Endothelial cell of umbilical vein (primary cell): Measurements from ENCODE around the gene WNT16. TPM values are rescaled to one million over a fixed set of nuclear protein-coding genes. Genes with fewer than 3 reads are reported as not detected.

Experiments used
- BruUV-seq: library from RNA; stranded (reverse); fragments of 400-500 nt; replicated peaks from 2 replicates; lab custom pipeline; 2021; lab: Mats Ljungman, UMichigan
- CTCF ChIA-PET: fragments of 300-600, 350-600 bp; sonication (Branson Sonifier 250); formaldehyde crosslinking; loops from one replicate; lab custom pipeline; 2021; ENCODE audit warnings: antibody characterized with exemption, inconsistent platforms; lab: Charles Lee
- POLR2A ChIA-PET: fragments of 300-600, 350-600 bp; sonication (Branson Sonifier 250); formaldehyde crosslinking; loops from one replicate; lab custom pipeline; 2021; ENCODE audit warnings: antibody characterized with exemption, inconsistent platforms; lab: Charles Lee
- DNase-seq: peaks from one replicate; pipeline ENCODE4 v3.0.0-alpha.2; 2011; ENCODE audit warnings: low read depth, low spot score
- FAIRE-seq: peaks from 2 replicates; lab custom pipeline; 2011; peaks lifted over from hg19 to GRCh38; lab: Jason Lieb, UNC
- H2AFZ ChIP-seq: 2 replicates; pipeline ENCODE4 v1.6.0; 2012; ENCODE audit warnings: low read depth, low read length, control low read depth, inconsistent platforms
- H3K27ac ChIP-seq: 2 replicates; pipeline ENCODE4 v1.5.1; 2011; ENCODE audit warnings: low read depth, mild to moderate bottlenecking, control low read depth, low read length, moderate library complexity; ENCODE audit not compliant: insufficient read depth
- H3K27me3 ChIP-seq, 2 experiments: 2 replicates each; pipeline versions ENCODE4 v1.6.0 to v1.6.1; 2011; ENCODE audit warnings: low read length in 2 of 2, mixed read lengths in 1 of 2; ENCODE audit not compliant: control insufficient read depth in 2 of 2, insufficient read depth in 2 of 2
- H3K36me3 ChIP-seq, 2 experiments: 2 replicates in 1 of 2; 3 replicates in 1 of 2; pipeline ENCODE4 v1.5.1; 2011; ENCODE audit warnings: low read length in 2 of 2, mild to moderate bottlenecking in 1 of 2, moderate library complexity in 1 of 2; ENCODE audit not compliant: control insufficient read depth in 2 of 2, insufficient read depth in 2 of 2; ENCODE audit errors: extremely low read depth in 1 of 2
- H3K4me1 ChIP-seq: 3 replicates; pipeline ENCODE4 v1.5.1; 2011; ENCODE audit warnings: mild to moderate bottlenecking, low read length; ENCODE audit not compliant: control insufficient read depth, insufficient read depth; ENCODE audit errors: extremely low read depth
- H3K4me2 ChIP-seq: 2 replicates; pipeline ENCODE4 v1.6.1; 2011; ENCODE audit warnings: low read length, control low read depth, mixed read lengths; ENCODE audit not compliant: insufficient read depth
- H3K4me3 ChIP-seq, 3 experiments: fragments of 200-600 bp in 1 of 3; sonication (generic), shearing (Covaris generic) in 1 of 3; replicated peaks in 1 of 3; 2 replicates each; pipeline ENCODE4 v1.5.1; 2011 to 2016; ENCODE audit warnings: control low read depth in 3 of 3, low read length in 3 of 3, mild to moderate bottlenecking in 2 of 3, inconsistent platforms in 1 of 3, low read depth in 1 of 3, moderate library complexity in 1 of 3; ENCODE audit not compliant: insufficient read depth in 1 of 3
- H3K79me2 ChIP-seq: 2 replicates; pipeline ENCODE4 v1.6.0; 2012; ENCODE audit warnings: low read length, inconsistent platforms; ENCODE audit not compliant: control insufficient read depth, insufficient read depth
- H3K9ac ChIP-seq: replicated peaks from 2 replicates; pipeline ENCODE3; 2011; ENCODE audit warnings: low read length, control low read depth; ENCODE audit not compliant: insufficient read depth; ENCODE audit errors: extremely low read depth
- H3K9me1 ChIP-seq: replicated peaks from 3 replicates; pipeline ENCODE4 v1.6.0; 2011; ENCODE audit warnings: mild to moderate bottlenecking, low read length; ENCODE audit not compliant: control insufficient read depth, insufficient read depth; ENCODE audit errors: extremely low read depth
- H3K9me3 ChIP-seq: replicated peaks from 2 replicates; pipeline ENCODE4 v1.5.1; 2012; ENCODE audit warnings: low read length, inconsistent platforms; ENCODE audit not compliant: control insufficient read depth, insufficient read depth
- H4K20me1 ChIP-seq: replicated peaks from 2 replicates; pipeline ENCODE3; 2011; ENCODE audit warnings: mild to moderate bottlenecking, low read length; ENCODE audit not compliant: control insufficient read depth, insufficient read depth; ENCODE audit errors: extremely low read depth
- EZH2 ChIP-seq: IDR thresholded peaks from 2 replicates; pipeline ENCODE4 v1.6.1; 2012; ENCODE audit warnings: borderline replicate concordance, low read depth, mild to moderate bottlenecking, moderate library complexity, low read length, inconsistent platforms; ENCODE audit not compliant: severe bottlenecking
- FOS ChIP-seq: IDR thresholded peaks from 2 replicates; pipeline ENCODE4 v1.6.1; 2011; ENCODE audit warnings: mild to moderate bottlenecking, low read length, moderate library complexity, borderline replicate concordance; ENCODE audit not compliant: insufficient read depth
- GATA2 ChIP-seq: IDR thresholded peaks from 2 replicates; pipeline ENCODE4 v1.7.0; 2011; ENCODE audit warnings: low read depth, mild to moderate bottlenecking, moderate library complexity, mixed read lengths, low read length; ENCODE audit not compliant: insufficient read length, insufficient read depth
- POLR2A ChIP-seq: IDR thresholded peaks from 2 replicates; pipeline ENCODE4 v1.6.1; 2012; ENCODE audit warnings: low read depth, mild to moderate bottlenecking, control low read depth, low read length
- POLR2AphosphoS5 ChIP-seq: IDR thresholded peaks from 2 replicates; pipeline ENCODE4 v1.6.1; 2012; ENCODE audit warnings: low read depth, mild to moderate bottlenecking, control low read depth, low read length, moderate library complexity; ENCODE audit not compliant: insufficient read depth
- dilution Hi-C: fragments of 300-500 bp; cut with MboI; formaldehyde crosslinking; loops from one replicate; pipeline ENCODE4 v1.15.0; 2019; ENCODE audit warnings: low sequenced_read_pairs; ENCODE audit not compliant: extremely low pct_ligation_motif_present
- intact Hi-C: fragments of 100-400 bp; cut with micrococcal nuclease; formaldehyde crosslinking; loops from one replicate; pipeline ENCODE4 v1.10.0; 2022
- polyA plus RNA-seq, 4 experiments: library from polyadenylated mRNA; depleted of rRNA in 3 of 4; stranded (reverse) in 3 of 4; unstranded in 1 of 4; fragments of >200 nt; gene quantifications; 2 replicates each; pipeline versions ENCODE4 v1.2.1 to v1.2.3, GENCODE V29; 2011 to 2012; ENCODE audit warnings: missing spikeins in 1 of 4
- total RNA-seq: library from RNA; stranded (reverse); gene quantifications from 2 replicates; pipeline ENCODE4 v1.2.3, GENCODE V29; 2021
- TF ChIP-seq, protein P1 (sequence below): IDR thresholded peaks from 2 replicates; pipeline ENCODE4 v1.6.1; 2011; ENCODE audit not compliant: insufficient read depth, insufficient read length
- TF ChIP-seq, protein P2 (sequence below), 2 donors: IDR thresholded peaks; 1 replicate in 1 of 2; 2 replicates in 1 of 2; pipeline ENCODE4 v1.5.1; 2011; ENCODE audit warnings: low read length in 2 of 2, mild to moderate bottlenecking in 2 of 2, moderate library complexity in 2 of 2, control low read depth in 1 of 2, inconsistent platforms in 1 of 2, low read depth in 1 of 2; ENCODE audit not compliant: insufficient read depth in 1 of 2; ENCODE audit errors: extremely low read depth in 1 of 2

WNT16 gene
- total and polyA plus RNA-seq, 2 donors (not counting 3 experiments of a cell fraction or from before 2014, with no cell fraction given) = not detected

GRCh38 chr7:121303422-121304101, 25.2 kb upstream of the WNT16 start:
- dilution Hi-C loops = no loop called here
- no peak overlapping the region for H3K27ac ChIP-seq
- ChIA-PET POLR2A (no interaction called here), CTCF (no interaction called here)
- no peak overlapping the region for H2AFZ ChIP-seq
- no peak overlapping the region for H3K9ac ChIP-seq
- H3K9me3 ChIP-seq = no peaks in the 10 kb centered on the region
- intact Hi-C loops = no loop called here
- H3K9me1 ChIP-seq = no peaks in the 10 kb centered on the region
- no peaks in the 10 kb centered on the region for H3K4me1 ChIP-seq
- no peak for TF ChIP-seq GATA2
- no peak for TF ChIP-seq EZH2
- no peak for TF ChIP-seq FOS
- TF ChIP-seq, protein P1, sequence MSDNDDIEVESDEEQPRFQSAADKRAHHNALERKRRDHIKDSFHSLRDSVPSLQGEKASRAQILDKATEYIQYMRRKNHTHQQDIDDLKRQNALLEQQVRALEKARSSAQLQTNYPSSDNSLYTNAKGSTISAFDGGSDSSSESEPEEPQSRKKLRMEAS = no peak
- TF ChIP-seq, protein P2, sequence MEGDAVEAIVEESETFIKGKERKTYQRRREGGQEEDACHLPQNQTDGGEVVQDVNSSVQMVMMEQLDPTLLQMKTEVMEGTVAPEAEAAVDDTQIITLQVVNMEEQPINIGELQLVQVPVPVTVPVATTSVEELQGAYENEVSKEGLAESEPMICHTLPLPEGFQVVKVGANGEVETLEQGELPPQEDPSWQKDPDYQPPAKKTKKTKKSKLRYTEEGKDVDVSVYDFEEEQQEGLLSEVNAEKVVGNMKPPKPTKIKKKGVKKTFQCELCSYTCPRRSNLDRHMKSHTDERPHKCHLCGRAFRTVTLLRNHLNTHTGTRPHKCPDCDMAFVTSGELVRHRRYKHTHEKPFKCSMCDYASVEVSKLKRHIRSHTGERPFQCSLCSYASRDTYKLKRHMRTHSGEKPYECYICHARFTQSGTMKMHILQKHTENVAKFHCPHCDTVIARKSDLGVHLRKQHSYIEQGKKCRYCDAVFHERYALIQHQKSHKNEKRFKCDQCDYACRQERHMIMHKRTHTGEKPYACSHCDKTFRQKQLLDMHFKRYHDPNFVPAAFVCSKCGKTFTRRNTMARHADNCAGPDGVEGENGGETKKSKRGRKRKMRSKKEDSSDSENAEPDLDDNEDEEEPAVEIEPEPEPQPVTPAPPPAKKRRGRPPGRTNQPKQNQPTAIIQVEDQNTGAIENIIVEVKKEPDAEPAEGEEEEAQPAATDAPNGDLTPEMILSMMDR (IDR thresholded peaks at IDR 0.05; ENCODE audit: extremely low read depth in 1 of 2, insufficient read depth in 1 of 2, low read depth in 1 of 2, low read length in 2 of 2) = no peak
- no peak for TF ChIP-seq POLR2A
- TF ChIP-seq POLR2AphosphoS5 = no peak
- no peak overlapping the region for H3K4me3 ChIP-seq
- H4K20me1 ChIP-seq = no peaks in the 10 kb centered on the region
- H3K4me2 ChIP-seq = no peak overlapping the region
- H3K79me2 ChIP-seq = no peaks in the 10 kb centered on the region
- peaks cover 3 to 6% of the 10 kb centered on the region in 2 experiments for H3K27me3 ChIP-seq
- no peaks in the 10 kb centered on the region for H3K36me3 ChIP-seq
- DNase-seq (no peak), FAIRE-seq (no peak)
- no TSS peak for BruUV-seq
